AML-193 (cell line): ENCODE measurements around the gene STAT1.

ENCODE experiments used
- DNase-seq, 2 experiments: peaks; one replicate each; lab custom pipeline; 2025; lab: John Stamatoyannopoulos, UW

The STAT1 gene

DNA sequence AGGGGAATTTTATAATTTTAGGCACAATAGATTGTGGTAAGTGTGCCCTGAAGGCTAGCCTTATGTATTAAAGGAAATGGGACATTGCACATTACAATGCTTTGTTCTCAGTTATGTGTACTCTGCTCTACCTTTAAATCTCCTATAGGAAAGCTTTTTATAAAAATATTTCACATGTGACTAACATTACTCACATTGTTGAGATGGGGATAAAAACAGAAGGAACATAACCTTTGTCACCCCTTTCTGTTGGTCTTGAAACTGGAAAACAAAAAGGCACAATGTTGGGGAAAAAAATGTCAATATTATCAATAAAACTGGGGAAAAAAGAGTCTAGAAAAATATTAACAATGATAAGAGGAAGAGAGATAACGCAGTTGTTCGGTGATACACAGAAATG, 17.3 kb upstream of the STAT1 start:
- DNase-seq = no peak

DNA sequence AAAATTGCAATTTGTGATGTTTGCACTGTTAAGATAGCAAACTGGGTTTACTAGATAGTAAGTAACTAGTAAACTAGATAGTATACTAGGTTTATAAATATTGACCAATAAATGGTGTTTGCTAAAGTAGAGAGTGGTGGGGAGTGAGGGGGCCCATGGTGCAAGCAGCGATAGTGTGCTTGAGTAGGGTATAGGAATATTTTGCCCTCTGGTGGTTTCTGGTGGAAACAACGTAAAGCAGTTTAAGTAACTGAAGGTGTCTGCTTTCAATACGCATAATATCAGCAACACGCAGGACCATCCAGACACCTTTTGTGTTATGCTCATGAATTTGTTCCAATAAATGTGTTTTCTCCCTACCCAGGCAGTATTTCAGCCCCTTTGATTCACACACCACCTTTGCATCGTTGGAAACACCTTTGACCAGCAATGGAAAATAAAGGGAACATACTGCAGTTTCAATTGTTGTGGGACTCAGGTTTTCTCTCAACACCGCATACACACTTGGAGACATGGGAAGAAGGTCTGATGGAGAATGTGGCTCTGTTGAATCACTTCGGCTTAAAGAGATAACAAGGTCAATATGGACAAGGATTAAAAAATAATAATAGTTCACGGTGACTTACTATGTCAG, 16.7 kb upstream of the STAT1 start:
- DNase-seq = peak; percentile 36 to 55

DNA sequence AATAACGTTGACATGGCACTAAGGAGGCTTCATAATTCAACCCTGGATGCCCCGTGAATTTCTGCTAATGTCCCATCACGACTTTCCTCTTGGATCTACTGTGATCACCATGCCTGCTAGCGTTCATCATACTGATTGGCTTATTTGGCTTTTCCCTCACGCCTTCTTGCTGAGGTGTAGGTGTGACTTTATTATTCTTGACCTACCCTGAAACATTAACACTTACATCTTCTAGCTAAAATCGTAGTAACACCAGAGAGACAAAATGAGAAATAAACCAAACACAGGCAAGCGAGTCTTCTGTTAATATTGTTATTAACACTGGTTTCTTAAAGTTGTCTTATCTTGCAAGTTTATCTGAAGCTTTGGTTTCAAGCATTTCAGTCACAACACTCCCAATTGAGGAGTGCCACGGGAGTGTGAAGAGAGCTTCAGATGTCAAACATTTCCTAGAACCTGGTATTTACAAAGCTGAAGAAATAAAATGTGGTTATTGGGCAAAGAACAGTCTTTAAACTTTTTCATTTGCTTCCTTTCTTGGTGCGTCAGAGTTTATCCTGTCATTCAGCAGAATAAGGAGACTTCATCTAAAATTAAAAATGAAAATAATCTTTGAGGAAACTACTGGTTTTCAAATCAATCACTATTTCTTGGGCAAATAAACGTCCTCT, 15.4 kb upstream of the STAT1 start:
- DNase-seq = no peak

GRCh38 chr2:191026377-191026776, 12.4 kb upstream of the STAT1 start:
- DNase-seq = no peak

- DNase-seq = no peak
Measured at GRCh38 chr2:191025135-191025534, 11.2 kb upstream of the STAT1 start.

DNA sequence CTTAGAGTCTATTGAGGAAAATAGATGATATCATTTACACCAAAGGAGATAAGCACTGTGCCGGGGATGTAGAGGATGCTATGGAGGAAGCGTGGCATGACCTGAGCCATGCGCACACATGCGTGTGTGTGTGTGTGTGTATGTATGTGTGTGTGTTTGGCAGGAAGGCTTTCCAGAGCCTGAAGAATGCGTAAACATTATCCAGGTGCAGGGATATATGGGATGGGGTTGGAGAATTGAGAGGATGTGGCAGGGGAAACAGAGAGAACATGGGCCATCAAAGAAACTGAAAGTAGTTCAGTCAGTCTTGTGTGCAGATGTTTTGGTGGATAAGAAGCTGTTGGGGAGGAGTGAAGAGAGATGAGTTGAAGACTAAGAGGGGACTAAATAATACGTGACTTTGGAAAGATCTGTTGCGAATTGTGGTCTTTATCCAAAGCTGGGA, 9.3 kb upstream of the STAT1 start:
- DNase-seq = no peak

DNA sequence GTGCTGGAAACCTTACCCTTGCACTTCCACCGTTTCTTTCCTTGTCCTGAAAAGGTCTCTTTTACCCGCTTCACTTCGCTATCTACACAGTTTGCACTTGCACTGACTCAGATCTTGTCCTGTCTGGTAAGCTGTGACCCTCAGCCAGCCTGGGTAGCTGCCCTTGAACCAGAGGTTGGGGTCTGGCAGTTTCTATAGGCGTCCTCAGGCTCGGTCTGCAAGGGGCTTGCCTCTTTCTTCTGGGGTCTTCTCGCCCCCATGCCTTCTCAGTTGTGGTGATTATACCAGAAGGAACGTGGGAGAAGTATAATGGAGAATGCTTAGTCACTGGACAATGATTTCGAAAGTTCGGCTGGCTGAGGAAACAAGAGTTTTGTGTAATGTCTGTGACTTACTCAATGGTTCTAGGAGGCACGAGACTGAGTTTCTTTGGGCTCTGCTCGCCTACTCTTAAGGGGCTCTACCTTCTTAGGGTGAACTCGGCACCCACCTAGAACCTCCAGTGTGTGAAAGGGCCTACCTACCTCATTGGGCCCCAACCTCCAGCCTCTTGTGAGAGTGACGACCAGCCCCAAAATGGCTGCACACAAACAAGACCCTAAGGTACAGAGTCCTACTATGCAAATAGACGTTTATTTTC, 6.9 kb upstream of the STAT1 start:
- DNase-seq = peak; percentile 76 to 80

DNA sequence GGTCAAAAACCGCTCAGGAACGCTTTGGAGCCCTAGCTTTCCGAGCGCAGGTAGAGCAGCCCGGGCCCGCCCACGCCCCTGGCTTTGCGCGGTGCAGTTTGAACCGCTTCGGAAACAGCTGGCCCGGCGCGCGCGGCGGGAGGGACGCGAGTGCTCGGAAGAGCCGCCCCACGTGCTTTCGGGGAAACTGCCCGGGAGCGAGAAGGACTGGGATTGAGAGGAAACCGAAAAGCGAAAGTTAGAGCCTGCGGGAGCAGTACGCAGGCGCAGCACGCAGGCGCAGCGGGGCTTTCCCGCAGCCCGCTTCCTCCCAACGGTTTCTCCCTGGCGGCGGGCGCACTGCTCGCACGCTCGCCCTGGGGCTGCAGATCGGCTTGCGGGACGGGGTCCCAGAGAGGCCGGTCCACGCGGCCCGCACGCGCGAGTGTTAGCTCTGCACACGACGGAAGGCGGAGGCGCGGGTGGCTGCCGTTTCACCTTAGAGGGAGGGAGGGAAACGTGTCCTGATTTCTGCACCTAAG, 6.3 kb upstream of the STAT1 start:
- DNase-seq = peak; percentile 94 to 96

DNA sequence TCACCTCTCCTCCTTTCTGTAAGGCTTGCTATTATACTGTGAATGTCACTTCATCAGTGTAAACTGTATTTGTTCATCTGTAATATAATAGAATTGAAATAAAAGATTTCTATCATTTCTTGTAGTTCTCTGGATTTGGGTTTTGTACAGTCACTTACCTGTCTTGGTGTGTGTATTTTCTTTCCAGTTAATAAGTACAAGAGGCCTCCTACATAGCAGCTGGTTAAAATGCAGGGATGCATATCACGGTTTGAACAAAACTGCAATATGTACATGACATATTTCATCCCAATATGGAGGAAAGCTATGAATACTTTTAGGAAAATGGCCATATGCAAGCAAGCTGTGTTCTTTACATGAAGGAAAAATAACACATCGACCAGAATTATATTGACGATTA, 5.4 kb upstream of the STAT1 start:
- DNase-seq = no peak

DNA sequence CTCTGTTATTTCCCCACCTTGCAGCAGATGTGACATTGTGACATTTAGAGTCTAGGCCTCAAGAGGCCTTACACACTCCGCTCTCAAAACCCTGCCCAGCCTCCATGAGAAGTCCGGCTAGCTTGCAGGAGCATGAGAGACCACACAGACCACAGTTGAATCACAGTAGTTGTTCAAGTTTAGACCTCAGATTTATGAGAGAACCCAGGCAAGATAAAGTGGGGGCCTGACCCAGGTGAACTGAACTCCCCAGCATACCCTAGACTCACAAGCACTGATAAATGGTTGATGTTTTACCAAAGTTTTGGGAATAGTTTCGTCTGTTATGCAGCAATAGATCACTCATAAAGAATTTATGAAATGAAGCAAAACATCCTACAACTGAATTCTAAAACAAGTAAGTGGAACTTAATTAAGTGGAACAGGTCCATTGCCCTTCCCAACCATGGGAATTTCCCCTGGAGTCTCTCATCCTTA, 4.7 kb upstream of the STAT1 start:
- DNase-seq = no peak

GRCh38 chr2:191018048-191018447, 4.1 kb upstream of the STAT1 start:
- DNase-seq = no peak

DNA sequence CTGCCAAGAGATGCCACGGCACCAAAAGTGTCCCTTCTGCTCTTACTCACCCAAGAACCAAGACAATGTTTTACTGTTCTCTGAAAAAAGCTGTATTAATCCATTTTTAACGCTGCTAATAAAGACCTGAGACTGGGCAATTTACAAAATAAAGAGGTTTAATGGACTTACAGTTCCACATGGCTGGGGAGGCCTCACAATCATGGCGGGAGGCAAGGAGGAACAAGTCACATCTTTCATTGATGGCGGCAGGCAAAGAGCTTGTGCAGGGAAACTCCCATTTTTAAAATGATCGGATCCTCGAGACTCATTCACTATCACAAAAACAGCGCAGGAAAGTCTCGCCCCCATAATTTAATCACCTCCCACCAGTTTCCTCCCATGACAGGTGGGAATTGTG, 1.9 kb upstream of the STAT1 start:
- DNase-seq = no peak

GRCh38 chr2:191015239-191015638, 1.3 kb upstream of the STAT1 start:
- DNase-seq = no peak

DNA sequence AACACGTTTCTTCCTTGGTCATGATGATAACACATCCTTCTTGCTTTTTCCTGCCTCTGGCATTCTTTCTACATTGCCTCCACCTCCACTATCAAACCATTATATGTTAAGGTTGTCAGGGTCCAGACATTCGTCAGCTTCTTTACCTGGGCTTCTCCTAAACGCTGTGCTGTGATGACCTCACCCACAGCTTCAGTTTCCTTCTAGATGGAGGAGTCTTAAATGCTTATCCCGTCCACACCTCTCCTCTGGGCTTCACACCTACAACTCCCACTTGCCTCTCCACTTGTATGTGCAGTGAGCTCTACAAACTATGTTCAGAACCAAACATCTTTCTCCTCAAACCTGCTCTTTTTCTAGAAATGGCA, 666 bp upstream of the STAT1 start:
- DNase-seq = no peak

DNA sequence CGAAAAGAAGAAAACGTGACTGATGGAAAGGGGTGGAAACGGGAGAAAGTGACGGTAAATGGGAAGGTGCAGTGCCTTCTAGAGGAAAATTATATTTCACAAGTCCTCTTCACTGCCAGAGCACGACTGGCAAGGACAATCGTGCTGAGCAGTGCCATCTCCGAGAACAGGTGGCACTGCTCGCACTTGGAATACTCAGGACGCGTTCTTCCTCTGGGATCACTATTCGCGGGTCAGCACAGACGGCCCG, 364 bp downstream of the STAT1 start:
- DNase-seq = no peak

DNA sequence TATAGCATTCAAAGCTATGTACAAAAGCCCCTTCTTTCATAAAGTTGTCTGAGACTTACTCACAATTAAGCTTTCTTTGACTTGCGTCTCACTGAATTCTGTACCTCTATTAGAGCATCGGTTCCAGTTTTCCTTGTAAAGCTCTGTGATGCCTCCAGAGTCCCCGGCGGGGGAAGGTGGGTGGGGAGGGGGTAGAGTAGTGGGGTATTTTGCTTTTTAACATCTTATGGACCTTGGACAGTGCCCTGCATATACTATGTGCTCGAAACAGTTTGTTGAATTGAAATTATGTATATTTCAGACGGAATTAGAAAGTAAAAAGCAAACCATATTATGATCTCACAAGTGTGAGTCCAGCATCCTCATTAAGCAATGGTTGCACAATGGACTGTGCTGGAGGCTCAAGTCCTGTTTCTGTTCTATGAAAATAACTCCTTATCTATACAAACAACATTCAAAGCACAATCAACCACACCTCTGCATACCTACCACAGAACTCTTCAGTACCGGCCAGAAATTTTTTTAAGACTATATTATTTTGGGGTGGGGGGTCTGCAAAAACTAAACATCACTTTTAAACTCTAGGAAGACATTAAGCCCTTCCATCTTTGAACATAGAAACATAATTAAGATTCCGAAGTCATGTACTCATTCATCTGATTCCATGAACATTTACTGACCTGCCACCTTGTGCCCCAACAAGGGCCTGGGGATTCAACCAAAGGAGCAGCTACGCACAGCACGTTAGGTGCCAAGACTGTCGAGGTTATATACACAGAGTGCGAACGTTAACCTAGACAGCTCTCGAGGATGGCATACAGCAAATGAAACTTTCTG, 908 bp downstream of the STAT1 start:
- DNase-seq = peak; percentile 39 to 56

DNA sequence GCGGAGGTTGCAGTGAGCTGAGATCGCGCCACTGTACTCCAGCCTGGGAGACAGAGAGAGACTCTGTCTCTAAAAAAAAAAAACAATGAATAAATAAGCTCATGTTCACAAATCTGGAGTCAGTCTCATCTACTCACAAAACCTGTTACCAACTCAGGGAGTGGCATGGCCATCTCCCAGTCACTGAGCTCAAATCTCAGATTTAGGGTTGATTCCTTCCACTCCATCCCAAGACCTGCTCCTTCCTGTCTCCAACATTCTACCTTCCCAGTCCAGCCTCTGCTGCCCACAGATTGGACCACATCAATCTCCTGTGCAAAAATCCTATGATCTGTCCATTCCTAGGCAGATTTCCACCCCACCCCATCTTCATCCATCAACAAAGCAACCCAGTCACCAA, 1.6 kb downstream of the STAT1 start:
- DNase-seq = no peak

GRCh38 chr2:191010887-191011885, 2.8 kb downstream of the STAT1 start:
- DNase-seq = no peak

- no peak for DNase-seq
Measured at GRCh38 chr2:191009541-191010374, 4.2 kb downstream of the STAT1 start.

- DNase-seq = no peak
Measured at GRCh38 chr2:191008286-191008685, 5.7 kb downstream of the STAT1 start.
